Mesendoderm (in vitro differentiated cells): Measurements from ENCODE around the gene DAPK1.

ENCODE experiments used
- DNase-seq: peaks from one replicate; pipeline ENCODE4 v3.0.0; 2013
- H2AK5ac ChIP-seq: 2 replicates; pipeline ENCODE4 v1.6.1; 2013; ENCODE audit warnings: low read length, inconsistent platforms
- H2BK120ac ChIP-seq: 2 replicates; pipeline ENCODE4 v1.6.1; 2013; ENCODE audit warnings: low read depth, mild to moderate bottlenecking, low read length, moderate library complexity, mixed read lengths
- H2BK15ac ChIP-seq: replicated peaks from 2 replicates; pipeline ENCODE4 v1.6.1; 2013; ENCODE audit warnings: low read depth, mild to moderate bottlenecking, moderate library complexity
- H2BK5ac ChIP-seq: 2 replicates; pipeline ENCODE4 v1.6.1; 2013; ENCODE audit warnings: low read length, inconsistent platforms
- H3K18ac ChIP-seq: 2 replicates; pipeline ENCODE4 v1.6.1; 2013; ENCODE audit warnings: mild to moderate bottlenecking, low read length, mixed read lengths
- H3K23ac ChIP-seq: one replicate; pipeline ENCODE4 v1.6.1; 2013; ENCODE audit warnings: low read length
- H3K27ac ChIP-seq: 2 replicates; pipeline ENCODE4 v1.5.1; 2013; ENCODE audit warnings: low read depth, mild to moderate bottlenecking, inconsistent platforms, low read length, moderate library complexity
- H3K27me3 ChIP-seq: 2 replicates; pipeline ENCODE4 v1.6.1; 2013; ENCODE audit warnings: low read length, control low read depth, mild to moderate bottlenecking, inconsistent platforms; ENCODE audit not compliant: insufficient read depth, poor library complexity
- H3K36me3 ChIP-seq: 2 replicates; pipeline ENCODE4 v1.6.1; 2013; ENCODE audit warnings: low read length, inconsistent platforms; ENCODE audit not compliant: control insufficient read depth, insufficient read depth
- H3K4ac ChIP-seq: one replicate; pipeline ENCODE4 v1.6.1; 2013; ENCODE audit warnings: low read depth, mild to moderate bottlenecking, low read length, moderate library complexity
- H3K4me1 ChIP-seq: 2 replicates; pipeline ENCODE4 v1.6.1; 2013; ENCODE audit warnings: low read depth, low read length, inconsistent platforms; ENCODE audit not compliant: control insufficient read depth
- H3K4me2 ChIP-seq: 2 replicates; pipeline ENCODE4 v1.6.1; 2013; ENCODE audit warnings: low read length
- H3K4me3 ChIP-seq: 2 replicates; pipeline ENCODE4 v1.5.1; 2013; ENCODE audit warnings: mild to moderate bottlenecking, low read length
- H3K56ac ChIP-seq: one replicate; pipeline ENCODE4 v1.6.1; 2013; ENCODE audit warnings: low read length
- H3K79me1 ChIP-seq: 2 replicates; pipeline ENCODE4 v1.6.1; 2013; ENCODE audit warnings: low read length, inconsistent platforms
- H3K79me2 ChIP-seq: 2 replicates; pipeline ENCODE4 v1.6.1; 2013; ENCODE audit warnings: mild to moderate bottlenecking, low read length; ENCODE audit not compliant: control insufficient read depth, insufficient read depth
- H3K9ac ChIP-seq: 2 replicates; pipeline ENCODE4 v1.6.1; 2013; ENCODE audit warnings: low read length, inconsistent platforms
- H4K5ac ChIP-seq: one replicate; pipeline ENCODE4 v1.6.1; 2013; ENCODE audit warnings: low read length
- H4K8ac ChIP-seq: one replicate; pipeline ENCODE4 v1.6.1; 2013; ENCODE audit warnings: low read depth, mild to moderate bottlenecking, control low read depth, low read length, moderate library complexity
- WGBS: extraction: QIAGEN DNeasy Blood & Tissue Kit; methylation state at CpG from one replicate; pipeline ENCODE4 v1.1.7; 2013; ENCODE audit warnings: low lambda C conversion rate, missing lambda C conversion rate; ENCODE audit not compliant: insufficient coverage; ENCODE audit errors: extremely low coverage; 5-methylcytosine and 5-hydroxymethylcytosine counted together

The DAPK1 gene

DNA sequence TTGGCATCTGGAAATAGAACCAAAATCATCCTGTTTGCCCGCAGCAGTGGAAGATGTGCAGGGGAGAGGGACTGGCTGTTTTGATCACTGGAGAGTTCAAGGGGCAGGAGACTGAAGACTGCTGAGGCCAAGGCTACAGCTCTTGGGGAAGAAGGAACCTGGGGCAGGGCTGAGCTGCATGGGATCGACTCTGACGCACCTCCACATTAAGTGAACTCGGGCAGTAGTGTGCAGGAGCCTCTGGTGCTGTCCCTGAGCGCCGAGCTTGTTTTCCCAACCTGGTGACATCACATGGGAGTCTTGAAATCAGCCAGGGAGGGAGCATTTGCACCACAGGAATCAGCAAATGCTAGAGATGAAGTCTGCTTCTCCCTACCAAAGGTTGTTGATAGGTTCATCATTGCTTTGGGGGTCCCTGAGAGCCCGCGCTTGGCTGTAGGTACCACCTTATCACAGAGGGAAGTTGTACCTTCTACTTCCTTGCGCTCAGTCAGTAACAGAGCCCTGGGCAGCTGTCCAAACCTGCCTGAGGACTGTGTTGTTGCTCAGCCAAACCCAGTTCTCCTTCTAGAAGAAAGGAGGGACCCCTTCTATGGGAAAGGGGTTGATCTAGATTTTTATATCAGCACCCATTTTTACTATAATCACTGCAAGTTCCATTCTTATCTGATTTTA is 175.9 kb downstream of the DAPK1 start:
- Histone ChIP-seq H3K56ac (no peak overlapping the region), H3K27me3 (no peaks in the 10 kb centered on the region), H2BK5ac (no peak overlapping the region), H4K8ac (no peak overlapping the region), H4K5ac (no peak overlapping the region), H3K36me3 (peaks cover 2% of the 10 kb centered on the region), H3K23ac (no peak overlapping the region), H3K79me2 (no peaks in the 10 kb centered on the region), H3K9ac (no peak overlapping the region), H3K4me2 (no peak overlapping the region), H2BK15ac (no peak overlapping the region), H3K18ac (no peak overlapping the region), H3K4me1 (no peaks in the 10 kb centered on the region), H2AK5ac (no peak overlapping the region), H3K79me1 (no peaks in the 10 kb centered on the region), H2BK120ac (no peak overlapping the region), H3K4me3 (no peak overlapping the region), H3K27ac (no peak overlapping the region), H3K4ac (no peak overlapping the region)
- no CpG with 5 or more reads among the region's 9 CpGs for WGBS
- DNase-seq = no peak

DNA sequence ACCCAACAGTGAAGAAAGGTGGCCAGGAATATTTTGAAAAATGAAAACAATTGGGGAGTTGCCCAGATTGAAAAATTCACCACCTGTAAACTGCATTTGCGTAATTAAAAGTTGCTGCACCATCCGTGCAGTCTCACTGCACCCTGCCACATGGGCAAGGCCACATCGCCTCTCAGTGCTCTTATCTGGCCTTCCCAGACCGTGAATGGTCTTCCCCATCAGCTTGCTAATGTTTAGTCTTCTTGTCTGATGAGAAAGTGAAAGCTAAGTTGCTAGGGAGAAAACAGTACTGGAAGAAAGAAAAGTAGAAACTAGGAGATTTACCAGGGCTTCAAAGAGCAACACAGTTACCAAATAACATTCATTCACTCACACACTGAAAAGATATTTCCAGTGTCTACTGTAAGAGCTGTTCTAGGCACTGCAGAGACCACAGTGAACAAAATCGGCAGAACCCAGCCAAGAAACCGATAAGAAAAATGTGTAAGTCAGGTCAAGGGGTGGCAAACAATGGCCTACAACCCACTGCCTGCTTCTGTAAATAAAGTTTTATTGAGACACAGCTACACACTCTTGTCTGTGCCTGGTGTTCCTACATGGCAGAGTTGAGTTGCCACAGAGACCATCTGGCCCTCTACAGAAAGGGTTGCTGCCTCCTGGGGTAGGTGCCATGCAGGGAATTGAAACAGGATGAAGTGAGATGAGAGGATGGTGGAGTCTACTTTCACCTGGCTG is 177.1 kb downstream of the DAPK1 start:
- Histone ChIP-seq H3K27me3 (no peaks in the 10 kb centered on the region), H2BK120ac (no peak overlapping the region), H3K4me1 (no peaks in the 10 kb centered on the region), H3K27ac (no peak overlapping the region), H2AK5ac (no peak overlapping the region), H3K23ac (no peak overlapping the region), H3K56ac (no peak overlapping the region), H3K4me3 (no peak overlapping the region), H3K4me2 (no peak overlapping the region), H3K79me1 (no peaks in the 10 kb centered on the region), H4K8ac (no peak overlapping the region), H3K36me3 (peaks cover 2% of the 10 kb centered on the region), H3K79me2 (no peaks in the 10 kb centered on the region), H2BK5ac (no peak overlapping the region), H2BK15ac (no peak overlapping the region), H3K4ac (no peak overlapping the region), H4K5ac (no peak overlapping the region), H3K18ac (no peak overlapping the region), H3K9ac (no peak overlapping the region)
- WGBS = no CpG with 5 or more reads among the region's 6 CpGs
- no peak for DNase-seq

DNA sequence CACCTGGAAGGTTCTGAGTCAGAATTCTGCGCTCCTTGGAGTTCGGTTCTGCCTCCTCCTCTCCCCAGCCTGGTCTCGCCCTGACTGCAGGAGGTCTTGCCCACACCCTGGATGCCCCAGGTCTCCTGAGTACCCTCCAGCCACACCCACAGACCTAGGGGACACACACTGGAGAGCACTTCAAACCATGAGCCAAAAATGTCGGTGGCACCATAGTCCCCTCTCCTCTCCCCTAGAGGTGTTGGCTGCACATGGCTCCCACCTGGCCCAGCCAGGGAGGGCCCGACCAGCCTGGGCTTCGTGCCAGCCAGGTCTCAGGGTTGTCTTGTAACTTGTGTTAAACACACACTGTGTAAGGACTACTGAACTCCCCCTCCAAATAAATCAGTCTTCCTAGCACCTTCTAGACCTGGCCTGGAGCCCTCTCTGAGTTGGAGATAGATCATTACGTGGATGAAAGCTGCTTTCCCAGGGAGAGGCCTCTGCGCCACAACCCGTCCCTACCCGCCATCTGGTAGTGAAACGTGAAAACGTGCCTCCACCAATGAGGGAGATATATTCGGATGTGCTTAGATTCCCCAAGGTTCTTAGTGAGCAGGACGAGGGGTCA is 178.3 kb downstream of the DAPK1 start:
- Histone ChIP-seq H2BK15ac (no peak overlapping the region), H3K79me2 (no peaks in the 10 kb centered on the region), H2BK5ac (no peak overlapping the region), H3K27ac (no peak overlapping the region), H3K56ac (no peak overlapping the region), H3K4me3 (no peak overlapping the region), H3K79me1 (no peaks in the 10 kb centered on the region), H4K5ac (no peak overlapping the region), H3K18ac (no peak overlapping the region), H3K27me3 (no peaks in the 10 kb centered on the region), H3K23ac (no peak overlapping the region), H4K8ac (no peak overlapping the region), H2AK5ac (no peak overlapping the region), H3K4ac (no peak overlapping the region), H3K4me2 (no peak overlapping the region), H3K36me3 (peaks cover 2% of the 10 kb centered on the region), H3K4me1 (no peaks in the 10 kb centered on the region), H3K9ac (no peak overlapping the region), H2BK120ac (no peak overlapping the region)
- WGBS = no CpG with 5 or more reads among the region's 14 CpGs
- no peak for DNase-seq

DNA sequence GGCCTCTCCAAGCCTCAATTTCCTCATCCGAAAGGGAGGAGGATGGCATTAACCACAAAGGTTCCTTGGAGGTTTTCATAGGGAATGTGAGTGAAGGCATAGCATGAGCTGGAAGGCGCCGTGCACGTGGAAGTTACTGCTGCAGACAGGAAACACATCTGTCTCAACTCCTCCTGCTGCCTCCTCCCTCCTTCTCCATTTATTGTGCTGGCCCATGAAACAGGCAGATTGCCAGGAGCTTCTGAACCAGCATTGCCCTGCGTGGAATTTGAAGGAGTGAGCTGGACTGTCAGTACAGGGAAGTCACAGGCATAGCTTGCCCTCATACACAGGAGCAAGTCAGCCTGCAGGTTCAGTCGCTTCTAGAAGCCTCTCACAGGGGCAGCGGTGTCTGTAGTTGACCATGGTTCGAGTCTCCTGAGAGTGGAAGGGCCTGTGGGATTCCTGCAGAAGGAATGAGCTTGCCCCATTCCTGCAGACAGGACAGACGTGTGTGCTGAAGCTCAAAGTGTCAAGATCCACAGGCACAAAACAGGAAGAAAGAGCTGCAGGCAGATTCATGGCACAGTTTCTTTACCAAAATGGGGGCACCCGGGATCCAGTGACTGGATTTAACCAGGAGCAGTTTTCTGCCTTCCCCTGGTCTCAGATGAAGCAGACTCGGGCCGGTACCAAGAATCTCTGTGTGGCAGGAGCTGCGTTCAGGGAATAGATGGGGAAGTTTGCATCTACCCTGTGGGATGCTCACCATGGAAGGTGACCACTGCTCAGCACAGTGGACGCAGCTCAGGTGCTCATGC is 179.5 kb downstream of the DAPK1 start:
- WGBS = no CpG with 5 or more reads among the region's 14 CpGs
- no peak for DNase-seq
- Histone ChIP-seq H4K8ac (no peak overlapping the region), H3K4ac (no peak overlapping the region), H3K79me2 (no peaks in the 10 kb centered on the region), H3K4me1 (no peaks in the 10 kb centered on the region), H3K36me3 (peaks cover 9% of the 10 kb centered on the region), H3K18ac (no peak overlapping the region), H3K27me3 (no peaks in the 10 kb centered on the region), H2BK5ac (no peak overlapping the region), H2BK120ac (no peak overlapping the region), H2AK5ac (no peak overlapping the region), H3K4me3 (no peak overlapping the region), H3K4me2 (no peak overlapping the region), H4K5ac (no peak overlapping the region), H3K9ac (no peak overlapping the region), H3K23ac (no peak overlapping the region), H3K27ac (no peak overlapping the region), H2BK15ac (no peak overlapping the region), H3K79me1 (no peaks in the 10 kb centered on the region), H3K56ac (no peak overlapping the region)

DNA sequence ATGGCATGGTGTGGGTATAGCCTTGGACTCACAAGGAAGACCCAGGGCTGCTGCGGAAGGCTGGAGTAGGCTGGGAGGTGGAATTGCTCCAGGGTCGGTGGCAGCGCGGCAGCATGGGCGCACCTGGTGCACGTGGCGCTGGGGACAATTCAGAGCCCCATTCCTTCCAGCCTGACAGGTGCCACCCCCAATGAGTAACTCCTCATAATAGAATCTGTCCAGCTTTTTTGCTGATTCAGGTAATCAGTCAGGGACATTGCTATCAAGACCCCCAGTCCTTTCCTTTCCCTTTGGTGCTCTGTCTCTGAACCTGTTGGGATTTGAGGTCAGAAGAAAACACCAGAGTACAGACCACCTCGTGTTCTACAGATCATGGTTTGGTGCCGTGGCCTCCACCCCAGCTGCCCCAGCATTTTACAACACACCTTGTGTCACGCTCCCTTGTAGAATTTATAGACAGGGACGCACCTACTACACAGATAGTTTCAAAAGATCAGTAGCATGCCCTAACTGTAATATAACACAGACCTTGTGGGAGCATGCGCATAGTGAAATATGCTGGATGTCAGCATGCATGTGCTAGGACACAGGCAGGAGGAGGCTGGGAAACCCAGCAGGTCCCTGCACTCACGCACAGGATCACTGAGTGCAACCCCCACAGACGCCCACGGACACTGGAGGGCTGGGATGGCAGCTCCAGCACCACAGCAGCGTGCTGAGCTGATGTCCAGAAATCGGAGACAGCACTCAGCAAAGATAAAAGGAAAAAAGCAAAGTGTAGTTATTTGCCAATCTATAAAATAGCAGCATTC is 180.3 kb downstream of the DAPK1 start:
- H3K79me2 ChIP-seq = no peaks in the 10 kb centered on the region
- H2BK120ac ChIP-seq = no peak overlapping the region
- no peak overlapping the region for H3K18ac ChIP-seq
- no peak overlapping the region for H3K4me3 ChIP-seq
- no peak for DNase-seq
- H4K5ac ChIP-seq = no peak overlapping the region
- no peak overlapping the region for H2BK5ac ChIP-seq
- H3K79me1 ChIP-seq = no peaks in the 10 kb centered on the region
- H3K4me2 ChIP-seq = no peak overlapping the region
- no peak overlapping the region for H4K8ac ChIP-seq
- no peak overlapping the region for H3K9ac ChIP-seq
- H3K4me1 ChIP-seq = no peaks in the 10 kb centered on the region
- H3K27me3 ChIP-seq = no peaks in the 10 kb centered on the region
- no peak overlapping the region for H2AK5ac ChIP-seq
- no peak overlapping the region for H3K23ac ChIP-seq
- no peak overlapping the region for H2BK15ac ChIP-seq
- no peak overlapping the region for H3K56ac ChIP-seq
- H3K36me3 ChIP-seq = peaks cover 9% of the 10 kb centered on the region
- H3K4ac ChIP-seq = no peak overlapping the region
- no CpG with 5 or more reads among the region's 17 CpGs for WGBS
- H3K27ac ChIP-seq = no peak overlapping the region
